ENCODE measurements around the gene CTCF.

The CTCF gene

DNA sequence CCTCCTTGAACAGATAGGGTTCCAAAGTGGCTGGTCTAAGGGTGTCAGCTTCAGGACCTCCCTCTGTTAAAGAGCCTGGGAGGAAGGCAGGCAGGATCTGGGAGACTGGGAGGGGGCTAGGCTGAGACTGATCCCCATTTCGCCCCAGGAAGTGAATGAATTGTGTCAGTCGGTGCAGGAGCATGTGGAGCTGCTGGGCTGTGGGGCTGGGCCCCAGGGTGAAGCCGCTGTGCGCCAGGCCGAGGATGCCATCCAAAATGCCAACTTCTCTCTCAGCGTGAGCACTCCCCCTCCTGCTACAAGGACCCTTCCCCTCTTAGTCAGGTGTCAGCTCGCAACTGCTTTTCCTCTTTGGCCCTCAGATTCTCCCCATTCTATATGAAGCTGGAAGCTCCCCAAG lies 88.7 kb downstream of the CTCF start:
- TF ChIP-seq, protein P1, sequence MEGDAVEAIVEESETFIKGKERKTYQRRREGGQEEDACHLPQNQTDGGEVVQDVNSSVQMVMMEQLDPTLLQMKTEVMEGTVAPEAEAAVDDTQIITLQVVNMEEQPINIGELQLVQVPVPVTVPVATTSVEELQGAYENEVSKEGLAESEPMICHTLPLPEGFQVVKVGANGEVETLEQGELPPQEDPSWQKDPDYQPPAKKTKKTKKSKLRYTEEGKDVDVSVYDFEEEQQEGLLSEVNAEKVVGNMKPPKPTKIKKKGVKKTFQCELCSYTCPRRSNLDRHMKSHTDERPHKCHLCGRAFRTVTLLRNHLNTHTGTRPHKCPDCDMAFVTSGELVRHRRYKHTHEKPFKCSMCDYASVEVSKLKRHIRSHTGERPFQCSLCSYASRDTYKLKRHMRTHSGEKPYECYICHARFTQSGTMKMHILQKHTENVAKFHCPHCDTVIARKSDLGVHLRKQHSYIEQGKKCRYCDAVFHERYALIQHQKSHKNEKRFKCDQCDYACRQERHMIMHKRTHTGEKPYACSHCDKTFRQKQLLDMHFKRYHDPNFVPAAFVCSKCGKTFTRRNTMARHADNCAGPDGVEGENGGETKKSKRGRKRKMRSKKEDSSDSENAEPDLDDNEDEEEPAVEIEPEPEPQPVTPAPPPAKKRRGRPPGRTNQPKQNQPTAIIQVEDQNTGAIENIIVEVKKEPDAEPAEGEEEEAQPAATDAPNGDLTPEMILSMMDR (IDR thresholded peaks at IDR 0.05): no peak
- Histone ChIP-seq H3K4me3 (ENCODE audit: low read depth in 1 of 2, low read length in 1 of 2) (no peak overlapping the region), H3K9me3 (no peaks in the 10 kb centered on the region), H3K4me1 (ENCODE audit: control insufficient read depth in 1 of 2, insufficient read depth in 1 of 2, low read depth in 1 of 2, low read length in 1 of 2) (no peaks in the 10 kb centered on the region), H3K36me3 (no peaks in the 10 kb centered on the region), H3K27ac (no peak overlapping the region), H3K27me3 (no peaks in the 10 kb centered on the region)

DNA sequence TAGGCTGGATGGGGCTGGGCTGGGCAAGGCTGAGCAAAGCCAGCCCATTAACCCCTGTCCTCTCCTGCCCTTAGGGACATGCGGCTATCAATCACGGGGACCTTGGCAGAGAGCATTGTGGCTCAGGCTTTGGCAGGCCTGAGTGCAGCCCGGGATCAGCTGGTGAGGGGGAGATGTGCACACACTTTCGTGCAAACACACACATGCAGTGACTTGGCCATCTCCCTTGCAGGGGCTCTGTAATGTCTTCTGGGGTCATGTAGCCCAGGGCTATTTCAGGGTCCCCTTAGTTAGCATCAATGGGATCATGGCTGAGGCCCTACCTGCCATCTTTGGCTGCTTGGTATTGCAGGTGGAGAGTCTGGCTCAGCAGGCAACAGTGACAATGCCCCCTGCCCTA lies 89.5 kb downstream of the CTCF start:
- Histone ChIP-seq H3K4me3 (ENCODE audit: low read depth in 1 of 2, low read length in 1 of 2) (no peak overlapping the region), H3K27ac (no peak overlapping the region), H3K27me3 (no peaks in the 10 kb centered on the region), H3K9me3 (no peaks in the 10 kb centered on the region), H3K4me1 (ENCODE audit: control insufficient read depth in 1 of 2, insufficient read depth in 1 of 2, low read depth in 1 of 2, low read length in 1 of 2) (no peaks in the 10 kb centered on the region), H3K36me3 (peaks cover 4% of the 10 kb centered on the region)
- TF ChIP-seq, protein P1 (IDR thresholded peaks at IDR 0.05): no peak

DNA sequence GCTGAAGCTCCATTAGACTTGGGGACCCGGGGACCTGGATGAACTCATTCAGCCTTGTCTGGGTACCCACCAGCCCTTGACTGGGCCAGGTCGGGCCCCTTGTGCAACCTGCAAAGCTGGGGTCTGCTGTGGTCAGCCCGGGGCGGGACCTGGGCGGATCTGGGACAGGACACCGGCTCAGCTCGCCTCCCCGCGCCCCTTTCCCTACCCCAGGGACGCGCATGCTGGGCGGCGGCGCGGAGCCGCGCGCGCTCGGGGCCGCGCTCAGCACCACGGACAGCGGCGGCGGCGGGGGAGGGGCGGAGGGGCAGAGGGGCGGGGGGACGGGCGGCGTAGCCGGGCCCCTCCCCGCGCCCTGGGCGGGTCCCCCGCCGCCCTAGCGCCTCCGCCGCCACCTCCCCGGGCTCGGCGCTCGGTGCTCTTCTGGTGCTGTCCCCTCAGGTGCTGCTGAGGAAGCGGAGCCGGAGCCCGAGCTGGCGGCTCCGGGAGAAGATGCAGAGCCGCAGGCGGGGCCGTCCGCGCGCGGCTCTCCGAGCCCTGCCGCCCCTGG lies 90.3 kb downstream of the CTCF start:
- no peak overlapping the region for H3K4me3 ChIP-seq (ENCODE audit: low read depth in 1 of 2, low read length in 1 of 2)
- TF ChIP-seq, protein P1 (IDR thresholded peaks at IDR 0.05): no peak
- H3K27ac ChIP-seq: no peak overlapping the region
- peaks cover 9% of the 10 kb centered on the region for H3K36me3 ChIP-seq
- no peaks in the 10 kb centered on the region for H3K9me3 ChIP-seq
- H3K4me1 ChIP-seq (ENCODE audit: control insufficient read depth in 1 of 2, insufficient read depth in 1 of 2, low read depth in 1 of 2, low read length in 1 of 2): no peaks in the 10 kb centered on the region
- no peaks in the 10 kb centered on the region for H3K27me3 ChIP-seq

DNA sequence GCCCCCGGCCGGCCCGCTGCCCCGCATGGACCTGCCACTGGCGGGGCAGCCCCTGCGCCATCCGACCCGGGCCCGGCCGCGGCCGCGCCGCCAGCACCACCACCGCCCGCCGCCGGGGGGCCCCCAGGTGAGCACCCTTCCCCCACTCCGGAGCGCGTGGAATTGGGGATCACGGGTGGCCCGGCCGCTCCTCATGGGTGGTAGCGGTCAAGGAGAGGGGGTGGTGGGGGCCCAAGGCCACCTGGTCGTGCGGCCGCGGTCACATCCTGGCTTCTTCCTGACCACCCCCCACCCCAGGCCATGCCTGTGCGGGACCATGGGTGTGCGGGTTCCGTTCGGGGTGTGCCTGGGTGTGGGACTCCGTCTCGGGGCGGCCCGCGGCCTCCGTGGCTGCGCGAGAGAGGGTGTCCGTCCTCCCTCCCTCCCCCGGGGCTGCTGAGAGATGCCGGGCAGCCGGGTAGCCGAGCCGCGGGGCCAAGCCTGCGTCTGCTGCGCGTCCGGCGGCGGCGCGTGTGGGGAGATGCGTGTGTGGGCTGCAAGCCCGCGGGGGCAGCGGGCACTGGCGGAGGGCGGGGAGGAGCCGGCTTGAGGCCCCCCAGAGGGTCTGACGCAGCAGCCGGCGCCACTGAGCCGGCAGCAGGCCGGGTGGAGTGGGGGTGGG lies 90.9 kb downstream of the CTCF start:
- no peak overlapping the region for H3K4me3 ChIP-seq (ENCODE audit: low read depth in 1 of 2, low read length in 1 of 2)
- H3K9me3 ChIP-seq: no peaks in the 10 kb centered on the region
- TF ChIP-seq, protein P1 (IDR thresholded peaks at IDR 0.05): no peak
- H3K4me1 ChIP-seq (ENCODE audit: control insufficient read depth in 1 of 2, insufficient read depth in 1 of 2, low read depth in 1 of 2, low read length in 1 of 2): no peaks in the 10 kb centered on the region
- H3K27ac ChIP-seq: no peak overlapping the region
- H3K36me3 ChIP-seq: peaks cover 15% of the 10 kb centered on the region
- no peaks in the 10 kb centered on the region for H3K27me3 ChIP-seq

DNA sequence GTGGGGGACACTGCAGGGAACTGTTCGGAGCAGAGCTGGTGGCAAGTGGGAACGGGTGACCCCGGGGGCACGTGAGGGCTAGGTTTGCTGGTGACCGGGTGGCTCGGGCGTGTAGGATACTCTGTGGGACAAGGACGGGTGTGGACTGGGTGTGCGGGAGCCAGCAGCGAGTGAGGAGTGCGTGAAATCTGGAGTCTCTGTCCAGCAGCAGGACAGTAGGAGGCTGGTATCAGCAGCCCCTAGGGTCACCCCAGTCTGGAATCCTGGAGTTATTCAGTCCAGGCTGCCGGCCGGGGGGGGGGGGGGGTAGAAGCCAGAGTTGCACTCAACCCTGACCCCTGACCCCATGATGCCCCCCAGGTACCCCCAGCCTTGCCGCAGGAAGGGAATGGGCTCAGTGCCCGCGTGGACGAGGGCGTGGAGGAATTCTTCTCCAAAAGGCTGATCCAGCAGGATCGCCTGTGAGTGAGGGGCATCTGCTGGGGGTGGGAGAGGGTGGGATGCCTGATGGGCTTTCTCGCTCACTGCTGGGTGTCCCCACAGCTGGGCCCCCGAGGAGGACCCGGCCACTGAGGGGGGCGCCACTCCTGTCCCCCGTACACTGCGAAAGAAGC lies 91.6 kb downstream of the CTCF start:
- H3K4me3 ChIP-seq (ENCODE audit: low read depth in 1 of 2, low read length in 1 of 2): no peak overlapping the region
- no peaks in the 10 kb centered on the region for H3K9me3 ChIP-seq
- TF ChIP-seq, protein P1 (IDR thresholded peaks at IDR 0.05): no peak
- H3K27me3 ChIP-seq: no peaks in the 10 kb centered on the region
- H3K4me1 ChIP-seq (ENCODE audit: control insufficient read depth in 1 of 2, insufficient read depth in 1 of 2, low read depth in 1 of 2, low read length in 1 of 2): peaks cover 4% of the 10 kb centered on the region in 2 experiments
- H3K36me3 ChIP-seq: peaks cover 17% of the 10 kb centered on the region
- H3K27ac ChIP-seq: no peak overlapping the region

All from neutrophil (primary cell).